GM10847 (cell line): ENCODE measurements around the gene MAB21L4.

Source experiments
- POLR2A ChIP-seq: IDR thresholded peaks from 2 replicates; pipeline ENCODE4 v1.6.1; 2011; ENCODE audit not compliant: insufficient read length; ENCODE audit errors: extremely low read depth

Gene MAB21L4

GRCh38 chr2:240893363-240893844, 2.6 kb downstream of the MAB21L4 start:
- no peak for TF ChIP-seq POLR2A

GRCh38 chr2:240892925-240893324, 3.0 kb downstream of the MAB21L4 start:
- TF ChIP-seq POLR2A = no peak

- no peak for TF ChIP-seq POLR2A
Measured at GRCh38 chr2:240892356-240892755, 3.6 kb downstream of the MAB21L4 start.

- TF ChIP-seq POLR2A = no peak
Measured at GRCh38 chr2:240891492-240892340, 4.2 kb downstream of the MAB21L4 start.

GRCh38 chr2:240890691-240891090, 5.3 kb downstream of the MAB21L4 start:
- no peak for TF ChIP-seq POLR2A

GRCh38 chr2:240889601-240890560, 6.1 kb downstream of the MAB21L4 start:
- TF ChIP-seq POLR2A = no peak

- TF ChIP-seq POLR2A = no peak
Measured at GRCh38 chr2:240888890-240889573, 6.9 kb downstream of the MAB21L4 start.

GRCh38 chr2:240888130-240888889, 7.6 kb downstream of the MAB21L4 start:
- TF ChIP-seq POLR2A = no peak

- TF ChIP-seq POLR2A = no peak
Measured at GRCh38 chr2:240887631-240888030, 8.3 kb downstream of the MAB21L4 start.

GRCh38 chr2:240886678-240887609, 9.0 kb downstream of the MAB21L4 start:
- TF ChIP-seq POLR2A = no peak

GRCh38 chr2:240886023-240886565, 9.9 kb downstream of the MAB21L4 start:
- no peak for TF ChIP-seq POLR2A

- no peak for TF ChIP-seq POLR2A
Measured at GRCh38 chr2:240885566-240885965, 10.4 kb downstream of the MAB21L4 start.

- TF ChIP-seq POLR2A = no peak
Measured at GRCh38 chr2:240884745-240885144, 11.2 kb downstream of the MAB21L4 start.

GRCh38 chr2:240884221-240884620, 11.7 kb downstream of the MAB21L4 start:
- TF ChIP-seq POLR2A = no peak

GRCh38 chr2:240881913-240882312, 14.0 kb downstream of the MAB21L4 start:
- no peak for TF ChIP-seq POLR2A
